Loucy (cell line): ENCODE data around the gene FLT3.

Source experiments
- EZH2phosphoT487 ChIP-seq: fragments of 200-600 bp; IDR thresholded peaks from 2 replicates; pipeline ENCODE4 v1.6.1; 2018; ENCODE audit warnings: antibody characterized with exemption, mild to moderate bottlenecking, moderate library complexity, borderline replicate concordance
- TF ChIP-seq, protein P1 (sequence below): fragments of 200-600 bp; sonication (generic); conservative IDR thresholded peaks from 2 replicates; pipeline ENCODE4 v1.5.1; 2014; ENCODE audit warnings: mild to moderate bottlenecking, antibody characterized with exemption, low read length

DNA sequence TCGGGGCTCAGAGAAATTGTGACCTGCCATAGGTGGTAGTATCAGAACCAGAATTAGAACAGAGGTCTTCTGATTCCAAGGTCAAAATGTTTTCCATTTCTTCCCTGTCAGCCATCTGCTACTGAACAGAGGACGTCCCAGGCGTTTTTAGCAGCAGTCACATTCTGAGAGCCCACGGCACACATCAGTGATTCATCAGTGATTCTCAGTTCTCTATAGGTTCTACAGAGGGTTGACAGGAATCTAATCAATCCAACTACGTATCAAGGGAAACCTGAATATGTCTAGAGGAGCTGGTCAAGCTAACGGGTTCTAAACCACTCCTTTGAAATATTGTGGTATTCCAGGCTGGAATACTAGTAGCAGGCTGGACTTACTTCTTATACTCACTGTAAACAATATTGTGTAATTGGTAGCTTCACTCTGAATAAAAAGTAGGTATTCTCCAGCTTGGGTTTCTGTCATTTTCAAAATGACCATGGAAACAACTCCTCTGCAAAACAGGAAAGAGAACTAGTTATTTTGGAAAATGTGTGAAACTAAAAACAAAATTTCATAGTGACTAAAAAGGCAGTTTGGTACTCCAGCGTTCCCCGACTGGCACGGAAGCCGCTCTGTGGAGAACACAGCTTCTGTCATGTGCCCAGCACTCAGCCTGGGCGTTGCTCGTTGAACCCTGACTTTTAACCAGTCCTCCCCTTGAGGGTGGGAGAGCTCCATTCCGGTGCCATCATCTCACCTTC, 43.2 kb downstream of the FLT3 start:
- TF ChIP-seq, protein P1, sequence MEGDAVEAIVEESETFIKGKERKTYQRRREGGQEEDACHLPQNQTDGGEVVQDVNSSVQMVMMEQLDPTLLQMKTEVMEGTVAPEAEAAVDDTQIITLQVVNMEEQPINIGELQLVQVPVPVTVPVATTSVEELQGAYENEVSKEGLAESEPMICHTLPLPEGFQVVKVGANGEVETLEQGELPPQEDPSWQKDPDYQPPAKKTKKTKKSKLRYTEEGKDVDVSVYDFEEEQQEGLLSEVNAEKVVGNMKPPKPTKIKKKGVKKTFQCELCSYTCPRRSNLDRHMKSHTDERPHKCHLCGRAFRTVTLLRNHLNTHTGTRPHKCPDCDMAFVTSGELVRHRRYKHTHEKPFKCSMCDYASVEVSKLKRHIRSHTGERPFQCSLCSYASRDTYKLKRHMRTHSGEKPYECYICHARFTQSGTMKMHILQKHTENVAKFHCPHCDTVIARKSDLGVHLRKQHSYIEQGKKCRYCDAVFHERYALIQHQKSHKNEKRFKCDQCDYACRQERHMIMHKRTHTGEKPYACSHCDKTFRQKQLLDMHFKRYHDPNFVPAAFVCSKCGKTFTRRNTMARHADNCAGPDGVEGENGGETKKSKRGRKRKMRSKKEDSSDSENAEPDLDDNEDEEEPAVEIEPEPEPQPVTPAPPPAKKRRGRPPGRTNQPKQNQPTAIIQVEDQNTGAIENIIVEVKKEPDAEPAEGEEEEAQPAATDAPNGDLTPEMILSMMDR = no peak
- no peak for TF ChIP-seq EZH2phosphoT487
